ENCODE data around the gene IL1RAPL2.

Gene IL1RAPL2

DNA sequence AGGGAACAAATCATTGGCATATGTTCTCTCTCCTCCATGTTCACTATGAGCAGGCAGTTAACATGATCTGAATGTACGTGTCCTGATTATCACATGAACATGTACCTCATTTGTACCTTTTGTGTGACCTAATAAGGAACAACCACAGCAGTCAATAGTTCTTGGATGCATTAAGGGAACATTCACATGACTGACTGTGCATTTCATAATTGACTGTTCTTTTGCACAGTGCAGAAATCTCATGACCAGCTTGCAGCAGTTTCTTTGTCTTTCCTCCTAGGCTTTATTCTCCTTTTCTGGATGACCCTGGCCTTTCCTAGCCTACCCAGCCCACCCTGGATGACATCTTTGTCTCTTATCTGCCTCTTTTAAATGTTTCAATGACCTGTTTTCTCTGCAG, 711.1 kb downstream of the IL1RAPL2 start:
- H3K27me3 ChIP-seq (ENCODE audit: low read length) = no peaks in the 10 kb centered on the region
- H3K79me2 ChIP-seq (ENCODE audit: insufficient read depth, low read length) = no peaks in the 10 kb centered on the region
- H4K20me1 ChIP-seq (ENCODE audit: low read depth, low read length) = no peaks in the 10 kb centered on the region
- no peak overlapping the region for H2AFZ ChIP-seq (ENCODE audit: low read depth, low read length, severe bottlenecking)
- H3K4me3 ChIP-seq (ENCODE audit: insufficient read depth, low read length, poor library complexity, severe bottlenecking) = no peak overlapping the region
- no peaks in the 10 kb centered on the region for H3K36me3 ChIP-seq (ENCODE audit: low read length)
- no peak overlapping the region for H3K27ac ChIP-seq (ENCODE audit: low read depth, low read length)
- no peak overlapping the region for H3K4me2 ChIP-seq (ENCODE audit: low read depth, low read length, poor library complexity, severe bottlenecking)
- no peak overlapping the region for H3K9ac ChIP-seq (ENCODE audit: low read length)
- no peaks in the 10 kb centered on the region for H3K9me3 ChIP-seq (ENCODE audit: insufficient read depth, low read length)
- no peaks in the 10 kb centered on the region for H3F3A ChIP-seq (ENCODE audit: insufficient read depth)
- TF ChIP-seq EZH2phosphoT487 (conservative IDR thresholded peaks at IDR 0.05; ENCODE audit: low read length) = no peak
- no peaks in the 10 kb centered on the region for H3K9me2 ChIP-seq (replicated peaks; ENCODE audit: insufficient read depth, low read length)

DNA sequence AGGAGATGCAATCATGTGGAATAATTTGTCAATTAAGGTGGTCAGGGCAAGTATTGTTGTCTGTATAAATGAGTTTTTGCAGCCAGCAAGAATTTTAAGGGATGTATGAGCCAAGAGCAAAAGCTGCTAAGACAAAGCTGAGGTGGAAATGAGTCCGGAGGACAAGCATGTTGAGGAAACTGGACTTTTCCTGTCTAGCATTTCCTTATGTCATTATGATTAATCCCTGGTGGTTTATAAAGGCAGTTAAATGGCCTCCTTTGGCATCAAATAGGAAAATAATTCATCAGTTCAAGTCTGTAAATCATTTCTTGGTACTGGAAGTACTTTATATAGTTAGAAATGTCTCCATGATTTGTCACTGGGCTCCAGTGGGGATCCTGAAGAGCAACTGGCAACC, 716.1 kb downstream of the IL1RAPL2 start:
- Histone ChIP-seq H3K27me3 (ENCODE audit: low read length) (no peaks in the 10 kb centered on the region), H4K20me1 (ENCODE audit: low read depth, low read length) (no peaks in the 10 kb centered on the region), H3K9me2 (replicated peaks; ENCODE audit: insufficient read depth, low read length) (no peaks in the 10 kb centered on the region), H3K4me3 (ENCODE audit: insufficient read depth, low read length, poor library complexity, severe bottlenecking) (no peak overlapping the region), H3K9ac (ENCODE audit: low read length) (no peak overlapping the region), H3K79me2 (ENCODE audit: insufficient read depth, low read length) (no peaks in the 10 kb centered on the region), H3K27ac (ENCODE audit: low read depth, low read length) (no peak overlapping the region), H3K4me2 (ENCODE audit: low read depth, low read length, poor library complexity, severe bottlenecking) (no peak overlapping the region), H3K36me3 (ENCODE audit: low read length) (no peaks in the 10 kb centered on the region), H3K9me3 (ENCODE audit: insufficient read depth, low read length) (no peaks in the 10 kb centered on the region), H3F3A (ENCODE audit: insufficient read depth) (no peaks in the 10 kb centered on the region), H2AFZ (ENCODE audit: low read depth, low read length, severe bottlenecking) (no peak overlapping the region)
- TF ChIP-seq EZH2phosphoT487 (conservative IDR thresholded peaks at IDR 0.05; ENCODE audit: low read length) = no peak
- TF ChIP-seq, protein P1, sequence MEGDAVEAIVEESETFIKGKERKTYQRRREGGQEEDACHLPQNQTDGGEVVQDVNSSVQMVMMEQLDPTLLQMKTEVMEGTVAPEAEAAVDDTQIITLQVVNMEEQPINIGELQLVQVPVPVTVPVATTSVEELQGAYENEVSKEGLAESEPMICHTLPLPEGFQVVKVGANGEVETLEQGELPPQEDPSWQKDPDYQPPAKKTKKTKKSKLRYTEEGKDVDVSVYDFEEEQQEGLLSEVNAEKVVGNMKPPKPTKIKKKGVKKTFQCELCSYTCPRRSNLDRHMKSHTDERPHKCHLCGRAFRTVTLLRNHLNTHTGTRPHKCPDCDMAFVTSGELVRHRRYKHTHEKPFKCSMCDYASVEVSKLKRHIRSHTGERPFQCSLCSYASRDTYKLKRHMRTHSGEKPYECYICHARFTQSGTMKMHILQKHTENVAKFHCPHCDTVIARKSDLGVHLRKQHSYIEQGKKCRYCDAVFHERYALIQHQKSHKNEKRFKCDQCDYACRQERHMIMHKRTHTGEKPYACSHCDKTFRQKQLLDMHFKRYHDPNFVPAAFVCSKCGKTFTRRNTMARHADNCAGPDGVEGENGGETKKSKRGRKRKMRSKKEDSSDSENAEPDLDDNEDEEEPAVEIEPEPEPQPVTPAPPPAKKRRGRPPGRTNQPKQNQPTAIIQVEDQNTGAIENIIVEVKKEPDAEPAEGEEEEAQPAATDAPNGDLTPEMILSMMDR (IDR thresholded peaks at IDR 0.05; ENCODE audit: insufficient read depth, low read length, poor library complexity, severe bottlenecking) = no peak

DNA sequence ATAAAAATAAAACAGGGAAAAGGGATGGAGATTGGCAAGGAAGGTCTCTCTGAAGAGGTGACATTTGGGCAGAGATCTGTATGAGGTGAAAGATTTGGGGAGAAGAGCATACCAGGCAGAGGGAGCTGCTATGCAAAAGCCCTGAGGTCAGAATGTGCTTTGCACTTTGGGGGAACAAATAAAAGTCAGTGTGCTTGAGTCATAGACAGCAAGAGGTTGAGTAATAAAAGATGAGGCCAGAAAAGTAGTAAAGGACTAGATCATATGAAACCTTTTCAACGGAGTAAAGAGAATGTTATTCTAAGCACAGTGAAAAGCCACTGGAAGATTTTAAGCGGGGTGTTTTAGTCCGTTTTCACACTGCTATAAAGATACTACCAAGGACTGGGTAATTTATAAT, 731.0 kb downstream of the IL1RAPL2 start:
- H3K36me3 ChIP-seq (ENCODE audit: low read length) = no peaks in the 10 kb centered on the region
- no peaks in the 10 kb centered on the region for H3K27me3 ChIP-seq (ENCODE audit: low read length)
- no peaks in the 10 kb centered on the region for H3K79me2 ChIP-seq (ENCODE audit: insufficient read depth, low read length)
- no peaks in the 10 kb centered on the region for H3F3A ChIP-seq (ENCODE audit: insufficient read depth)
- TF ChIP-seq, protein P1 (IDR thresholded peaks at IDR 0.05; ENCODE audit: insufficient read depth, low read length, poor library complexity, severe bottlenecking) = no peak
- TF ChIP-seq EZH2phosphoT487 (conservative IDR thresholded peaks at IDR 0.05; ENCODE audit: low read length) = no peak
- H3K4me2 ChIP-seq (ENCODE audit: low read depth, low read length, poor library complexity, severe bottlenecking) = no peak overlapping the region
- H3K9me3 ChIP-seq (ENCODE audit: insufficient read depth, low read length) = no peaks in the 10 kb centered on the region
- no peak overlapping the region for H3K27ac ChIP-seq (ENCODE audit: low read depth, low read length)
- no peaks in the 10 kb centered on the region for H3K9me2 ChIP-seq (replicated peaks; ENCODE audit: insufficient read depth, low read length)
- no peaks in the 10 kb centered on the region for H4K20me1 ChIP-seq (ENCODE audit: low read depth, low read length)
- H2AFZ ChIP-seq (ENCODE audit: low read depth, low read length, severe bottlenecking) = no peak overlapping the region
- no peak overlapping the region for H3K4me3 ChIP-seq (ENCODE audit: insufficient read depth, low read length, poor library complexity, severe bottlenecking)
- H3K9ac ChIP-seq (ENCODE audit: low read length) = no peak overlapping the region

GRCh38 chrX:105299286-105299685, 733.3 kb downstream of the IL1RAPL2 start:
- Histone ChIP-seq H3K79me2 (ENCODE audit: insufficient read depth, low read length) (no peaks in the 10 kb centered on the region), H3K36me3 (ENCODE audit: low read length) (no peaks in the 10 kb centered on the region), H4K20me1 (ENCODE audit: low read depth, low read length) (no peaks in the 10 kb centered on the region), H3K27ac (ENCODE audit: low read depth, low read length) (no peak overlapping the region), H3K4me3 (ENCODE audit: insufficient read depth, low read length, poor library complexity, severe bottlenecking) (no peak overlapping the region), H3K9me2 (replicated peaks; ENCODE audit: insufficient read depth, low read length) (no peaks in the 10 kb centered on the region), H3K4me2 (ENCODE audit: low read depth, low read length, poor library complexity, severe bottlenecking) (no peak overlapping the region), H2AFZ (ENCODE audit: low read depth, low read length, severe bottlenecking) (no peak overlapping the region), H3K9ac (ENCODE audit: low read length) (no peak overlapping the region), H3F3A (ENCODE audit: insufficient read depth) (no peaks in the 10 kb centered on the region), H3K27me3 (ENCODE audit: low read length) (no peaks in the 10 kb centered on the region), H3K9me3 (ENCODE audit: insufficient read depth, low read length) (no peaks in the 10 kb centered on the region)
- TF ChIP-seq, protein P1 (IDR thresholded peaks at IDR 0.05; ENCODE audit: insufficient read depth, low read length, poor library complexity, severe bottlenecking) = no peak
- no peak for TF ChIP-seq EZH2phosphoT487 (conservative IDR thresholded peaks at IDR 0.05; ENCODE audit: low read length)

Data from SU-DHL-6 (cell line).